Measurements from ENCODE around the gene FBXO42.
A peak's percentile ranks its signal among the peaks of the same experiment; 100 is the strongest.
"Not testable (repeated sequence)": the region's sequence is repeated elsewhere in the genome, so short reads cannot be mapped to it uniquely, and the experiment has no call there.

FBXO42 gene

GRCh38 chr1:16371725-16372124 lies 19.4 kb upstream of the FBXO42 start:
- no peak for DNase-seq

GRCh38 chr1:16369821-16370220 lies 17.5 kb upstream of the FBXO42 start:
- DNase-seq, result no peak

GRCh38 chr1:16367968-16368890 lies 15.9 kb upstream of the FBXO42 start:
- no peak for DNase-seq

- DNase-seq, result peak; percentile 91
These were observed 15.1 kb upstream of the FBXO42 start for GRCh38 chr1:16367258-16367967.

- peak; percentile 96 for DNase-seq
These were observed 14.5 kb upstream of the FBXO42 start, which contains the start of gene SZRD1 for GRCh38 chr1:16366722-16367257. Gene SZRD1 (plus strand): TSS chr1:16367242. CDS start chr1:16367258, 16 bp downstream.

- DNase-seq, result not testable (repeated sequence)
These were observed 12.8 kb upstream of the FBXO42 start for GRCh38 chr1:16365146-16365498.

GRCh38 chr1:16356867-16357266 lies 4.6 kb upstream of the FBXO42 start:
- no peak for DNase-seq

- DNase-seq, result no peak
These were observed 2.3 kb upstream of the FBXO42 start for GRCh38 chr1:16354619-16355018.

- no peak for DNase-seq
These were observed 709 bp upstream of the FBXO42 start for GRCh38 chr1:16352842-16353535.

GRCh38 chr1:16351456-16351993 lies 755 bp downstream of the FBXO42 start:
- DNase-seq, result no peak

GRCh38 chr1:16349847-16350406 lies 2.4 kb downstream of the FBXO42 start:
- DNase-seq, result no peak

- no peak for DNase-seq
These were observed 3.7 kb downstream of the FBXO42 start for GRCh38 chr1:16348414-16349182.

GRCh38 chr1:16343276-16343675 lies 9.0 kb downstream of the FBXO42 start:
- DNase-seq, result not testable (repeated sequence)

GRCh38 chr1:16342331-16343062 lies 9.8 kb downstream of the FBXO42 start:
- DNase-seq, result no peak

GRCh38 chr1:16340673-16341072 lies 11.6 kb downstream of the FBXO42 start:
- DNase-seq, result no peak

- no peak for DNase-seq
These were observed 13.3 kb downstream of the FBXO42 start for GRCh38 chr1:16338961-16339360.

- no peak for DNase-seq
These were observed 17.5 kb downstream of the FBXO42 start for GRCh38 chr1:16334655-16335340.

GRCh38 chr1:16326833-16327404 lies 25.4 kb downstream of the FBXO42 start:
- DNase-seq, result no peak

GRCh38 chr1:16324456-16324890 lies 27.8 kb downstream of the FBXO42 start:
- DNase-seq, result no peak
